Ectodermal cell (in vitro differentiated cells): ENCODE data around the gene PRKCH.
A peak's percentile ranks its signal among the peaks of the same experiment; 100 is the strongest.

Source experiments
- H3K27ac ChIP-seq: 2 replicates; pipeline ENCODE4 v1.7.0; 2013; ENCODE audit warnings: mild to moderate bottlenecking, low read depth, low read length; ENCODE audit not compliant: insufficient read depth, poor library complexity, severe bottlenecking
- H3K27me3 ChIP-seq: 2 replicates; pipeline ENCODE4 v1.7.0; 2013; ENCODE audit warnings: mild to moderate bottlenecking, low read length; ENCODE audit not compliant: insufficient read depth, control insufficient read depth, poor library complexity, severe bottlenecking
- H3K36me3 ChIP-seq: one replicate; pipeline ENCODE4 v1.7.0; 2013; ENCODE audit warnings: low read length; ENCODE audit not compliant: control insufficient read depth, insufficient read depth
- H3K4me1 ChIP-seq: one replicate; pipeline ENCODE4 v1.7.0; 2013; ENCODE audit warnings: low read length; ENCODE audit not compliant: control insufficient read depth, insufficient read depth
- H3K4me3 ChIP-seq: 2 replicates; pipeline ENCODE4 v1.7.0; 2013; ENCODE audit warnings: low read depth, low read length, control low read depth; ENCODE audit not compliant: insufficient read depth
- H3K9me3 ChIP-seq: 2 replicates; pipeline ENCODE4 v1.7.0; 2013; ENCODE audit warnings: mild to moderate bottlenecking, low read length, moderate library complexity; ENCODE audit not compliant: control insufficient read depth
- WGBS, 2 experiments: methylation state at CpG; one replicate each; pipeline ENCODE4 v1.1.7; 2013; ENCODE audit warnings: missing lambda C conversion rate in 2 of 2; 5-methylcytosine and 5-hydroxymethylcytosine counted together

Gene PRKCH

GRCh38 chr14:61565836-61566536 is 244.6 kb downstream of the PRKCH start:
- Histone ChIP-seq H3K4me1 (peaks cover 27% of the 10 kb centered on the region), H3K36me3 (no peaks in the 10 kb centered on the region)

GRCh38 chr14:61566537-61567225 is 245.3 kb downstream of the PRKCH start:
- Histone ChIP-seq H3K27me3 (peaks cover 13% of the 10 kb centered on the region), H3K36me3 (no peaks in the 10 kb centered on the region), H3K4me1 (peaks cover 22% of the 10 kb centered on the region), H3K9me3 (no peaks in the 10 kb centered on the region), H3K4me3 (no peak overlapping the region), H3K27ac (no peak overlapping the region)
- 95 to 100% methylated on average over 2 of the region's 2 CpGs for WGBS, 2 experiments

More at GRCh38 chr14:61565836-61566536, 244.6 kb downstream of the PRKCH start:
- H3K9me3 ChIP-seq: no peaks in the 10 kb centered on the region
- H3K27me3 ChIP-seq: peaks cover 13% of the 10 kb centered on the region
- WGBS, 2 experiments: 96 to 97% methylated on average over 3 of the region's 3 CpGs
- H3K27ac ChIP-seq: no peak overlapping the region
- no peak overlapping the region for H3K4me3 ChIP-seq

GRCh38 chr14:61567838-61568571 is 246.6 kb downstream of the PRKCH start:
- Histone ChIP-seq H3K4me1 (peaks cover 20% of the 10 kb centered on the region), H3K36me3 (no peaks in the 10 kb centered on the region), H3K27me3 (peaks cover 13% of the 10 kb centered on the region), H3K9me3 (no peaks in the 10 kb centered on the region), H3K27ac (peak overlapping the region; percentile 61), H3K4me3 (peak overlapping the region; percentile 28)
- WGBS, 2 experiments: 36 to 45% methylated on average over 13 of the region's 13 CpGs

GRCh38 chr14:61568572-61569011 is 247.2 kb downstream of the PRKCH start:
- Histone ChIP-seq H3K9me3 (no peaks in the 10 kb centered on the region), H3K4me3 (peak overlapping the region; percentile 28), H3K4me1 (peaks cover 20% of the 10 kb centered on the region), H3K36me3 (no peaks in the 10 kb centered on the region), H3K27ac (no peak overlapping the region), H3K27me3 (peaks cover 13% of the 10 kb centered on the region)
- WGBS, 2 experiments: 30 to 31% methylated on average over 34 of the region's 34 CpGs

GRCh38 chr14:61569308-61569707 is 247.9 kb downstream of the PRKCH start:
- Histone ChIP-seq H3K4me1 (peaks cover 20% of the 10 kb centered on the region), H3K4me3 (no peak overlapping the region), H3K36me3 (no peaks in the 10 kb centered on the region), H3K9me3 (no peaks in the 10 kb centered on the region), H3K27ac (no peak overlapping the region), H3K27me3 (peaks cover 13% of the 10 kb centered on the region)
- 56 to 90% methylated on average over 1 of the region's 1 CpG for WGBS, 2 experiments

- H3K27ac ChIP-seq: no peak overlapping the region
- peaks cover 20% of the 10 kb centered on the region for H3K4me1 ChIP-seq
- H3K36me3 ChIP-seq: no peaks in the 10 kb centered on the region
- no peak overlapping the region for H3K4me3 ChIP-seq
- peaks cover 13% of the 10 kb centered on the region for H3K27me3 ChIP-seq
- H3K9me3 ChIP-seq: no peaks in the 10 kb centered on the region
- 89 to 90% methylated on average over 9 of the region's 9 CpGs for WGBS, 2 experiments
Measured at GRCh38 chr14:61569812-61570548, 248.6 kb downstream of the PRKCH start.

- Histone ChIP-seq H3K4me1 (peaks cover 20% of the 10 kb centered on the region), H3K27me3 (peaks cover 13% of the 10 kb centered on the region), H3K27ac (no peak overlapping the region), H3K4me3 (no peak overlapping the region), H3K36me3 (no peaks in the 10 kb centered on the region), H3K9me3 (no peaks in the 10 kb centered on the region)
- WGBS, 2 experiments: 89 to 90% methylated on average over 6 of the region's 6 CpGs
Measured at GRCh38 chr14:61570549-61571290, 249.3 kb downstream of the PRKCH start.

GRCh38 chr14:61571917-61572316 is 250.5 kb downstream of the PRKCH start:
- Histone ChIP-seq H3K9me3 (no peaks in the 10 kb centered on the region), H3K4me3 (no peak overlapping the region), H3K27ac (no peak overlapping the region), H3K4me1 (peaks cover 20% of the 10 kb centered on the region), H3K27me3 (peaks cover 13% of the 10 kb centered on the region), H3K36me3 (no peaks in the 10 kb centered on the region)
- 91 to 95% methylated on average over 2 of the region's 2 CpGs for WGBS, 2 experiments

- Histone ChIP-seq H3K27ac (no peak overlapping the region), H3K9me3 (no peaks in the 10 kb centered on the region), H3K4me3 (no peak overlapping the region), H3K27me3 (peaks cover 13% of the 10 kb centered on the region), H3K4me1 (peaks cover 11% of the 10 kb centered on the region), H3K36me3 (no peaks in the 10 kb centered on the region)
- WGBS, 2 experiments: 90 to 92% methylated on average over 3 of the region's 3 CpGs
Measured at GRCh38 chr14:61573321-61573720, 251.9 kb downstream of the PRKCH start.
